Activated CD4-positive, CD25-positive, alpha-beta regulatory T cell treated with anti-CD3 and anti-CD28 coated beads, Interleukin-2, amount 50 U/mL, for 72 hours (primary cell): ENCODE results near the gene C4orf51.
"Not testable (repeated sequence)": the region's sequence is repeated elsewhere in the genome, so short reads cannot be mapped to it uniquely, and the experiment has no call there.

Experiments
- DNase-seq: peaks from one replicate; pipeline ENCODE4 v3.0.0; 2021

Gene C4orf51

GRCh38 chr4:145679991-145680455 is at the start of gene C4orf51:
Gene C4orf51, plus strand, starts transcription at chr4:145680146. Its CDS starts 58 bp downstream, at chr4:145680204.
- no peak for DNase-seq

DNA sequence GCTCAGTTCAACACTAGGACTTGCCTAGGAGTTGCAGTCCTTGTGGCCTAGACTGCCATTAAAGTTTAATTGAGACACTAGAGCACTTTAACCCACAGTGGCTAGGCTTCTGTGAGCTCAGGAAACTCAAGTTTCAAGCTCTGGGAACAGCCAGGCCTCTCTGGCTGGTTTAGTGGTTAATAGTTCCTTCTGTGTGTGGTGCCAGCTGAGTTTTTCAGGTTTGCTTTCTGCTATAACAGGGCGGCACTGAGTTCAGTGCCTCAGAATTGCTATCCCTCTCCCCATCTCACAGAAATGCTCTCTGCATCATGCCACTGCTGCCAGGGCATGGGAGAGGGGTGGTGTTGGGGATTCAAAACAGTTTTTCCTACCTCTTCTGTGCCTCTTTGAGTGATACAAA is 44.8 kb upstream of the C4orf51 start:
- no peak for DNase-seq

DNA sequence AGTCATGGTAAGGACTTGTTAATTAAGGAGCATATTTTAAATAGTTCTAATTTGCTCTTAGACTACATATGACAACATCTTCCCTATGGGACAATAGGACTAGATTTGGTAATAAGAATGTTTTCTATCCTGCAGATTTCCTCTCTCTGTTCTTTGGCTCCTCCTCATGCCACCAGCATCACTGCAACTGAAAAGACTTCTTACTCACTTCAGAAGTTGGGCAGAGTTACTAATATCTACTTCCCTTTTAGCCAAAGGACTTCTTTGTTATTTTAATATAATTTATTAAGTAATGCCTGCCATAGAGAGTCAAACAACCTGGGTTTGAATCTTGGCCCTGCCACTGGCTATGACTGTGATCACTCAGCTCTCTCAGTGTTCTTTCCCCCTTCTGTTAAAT is 44.3 kb upstream of the C4orf51 start:
- DNase-seq: no peak

DNA sequence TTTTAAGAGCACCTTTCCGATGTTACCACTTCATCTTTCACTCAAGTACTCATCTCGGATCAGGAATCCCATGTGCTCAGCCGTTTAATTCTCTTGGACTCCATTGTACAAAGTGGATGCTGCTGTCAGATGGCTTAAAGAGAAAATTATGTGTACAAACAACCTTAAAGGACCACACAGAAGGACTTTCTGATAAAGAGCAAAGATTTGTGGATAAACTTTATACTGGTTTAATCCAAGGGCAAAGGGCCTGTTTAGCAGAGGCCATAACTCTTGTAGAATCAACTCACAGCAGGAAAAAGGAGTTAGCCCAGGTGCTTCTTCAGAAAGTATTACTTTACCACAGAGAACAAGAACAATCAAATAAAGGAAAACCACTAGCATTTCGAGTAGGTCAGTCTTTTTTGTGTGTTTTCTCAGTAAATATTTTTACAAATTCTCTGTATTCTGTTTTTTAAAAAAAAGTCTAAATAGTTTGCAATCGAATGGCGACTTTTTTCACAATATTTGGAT is 40.7 kb upstream of the C4orf51 start:
- no peak for DNase-seq

- not testable (repeated sequence) for DNase-seq
Measured at GRCh38 chr4:145640236-145640635, 39.7 kb upstream of the C4orf51 start.

DNA sequence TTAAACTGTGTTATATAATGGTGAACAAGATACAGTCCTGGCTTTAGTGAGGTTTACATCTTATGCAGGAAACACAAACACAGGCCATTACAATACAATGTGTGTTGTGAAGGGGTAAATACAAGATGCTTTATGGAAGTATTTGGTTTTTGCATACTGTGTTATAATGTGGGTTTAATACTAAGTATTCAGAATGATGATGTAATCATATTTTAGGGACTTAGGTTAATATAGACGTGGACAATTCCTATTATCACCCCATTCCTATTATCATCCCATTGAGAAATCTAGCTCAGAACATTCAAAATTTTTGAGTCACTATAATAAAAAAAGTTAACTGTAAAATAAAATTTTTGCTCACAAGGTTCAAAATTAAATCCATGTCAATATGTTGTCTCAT is 36.7 kb upstream of the C4orf51 start:
- no peak for DNase-seq

DNA sequence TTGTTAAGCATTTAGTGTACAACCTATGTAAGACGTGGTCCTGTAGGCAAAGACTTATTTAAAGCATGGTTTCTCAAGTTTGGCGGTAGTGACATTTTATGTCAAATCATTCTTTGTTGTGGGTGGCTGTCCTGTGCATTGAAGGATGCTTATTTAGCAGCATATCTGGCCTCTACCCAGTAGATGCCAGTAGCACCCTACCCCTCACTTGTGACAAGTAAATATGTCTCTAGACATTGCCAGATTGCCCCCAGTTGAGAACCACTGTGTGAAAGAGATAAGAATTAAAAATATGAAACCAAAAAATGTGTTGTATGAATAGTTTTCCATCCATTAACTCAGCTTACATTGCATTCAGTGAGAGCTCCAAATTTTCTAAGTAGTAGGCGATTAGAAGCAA is 35.2 kb upstream of the C4orf51 start:
- DNase-seq: no peak

DNA sequence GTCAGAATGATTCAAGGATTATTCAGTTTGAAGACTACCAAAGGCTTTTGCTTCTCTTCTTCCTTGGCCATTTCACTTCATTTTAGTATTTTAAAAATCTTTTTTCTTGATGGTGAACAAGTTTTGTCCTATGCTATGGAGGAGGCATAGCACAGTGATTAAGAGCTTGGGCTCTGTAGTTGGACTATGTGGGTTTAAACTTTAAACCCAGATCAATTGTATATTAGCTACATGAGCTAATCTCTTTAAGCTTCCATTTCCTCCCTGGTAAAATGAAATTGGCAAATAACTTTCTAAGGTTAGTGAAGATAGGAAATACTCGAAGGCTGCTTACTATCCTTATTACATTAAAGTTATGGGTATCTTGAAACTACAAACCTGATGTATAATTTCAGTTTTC is 23.8 kb upstream of the C4orf51 start:
- no peak for DNase-seq

- DNase-seq: no peak
Measured at GRCh38 chr4:145660064-145660463, 19.9 kb upstream of the C4orf51 start.

DNA sequence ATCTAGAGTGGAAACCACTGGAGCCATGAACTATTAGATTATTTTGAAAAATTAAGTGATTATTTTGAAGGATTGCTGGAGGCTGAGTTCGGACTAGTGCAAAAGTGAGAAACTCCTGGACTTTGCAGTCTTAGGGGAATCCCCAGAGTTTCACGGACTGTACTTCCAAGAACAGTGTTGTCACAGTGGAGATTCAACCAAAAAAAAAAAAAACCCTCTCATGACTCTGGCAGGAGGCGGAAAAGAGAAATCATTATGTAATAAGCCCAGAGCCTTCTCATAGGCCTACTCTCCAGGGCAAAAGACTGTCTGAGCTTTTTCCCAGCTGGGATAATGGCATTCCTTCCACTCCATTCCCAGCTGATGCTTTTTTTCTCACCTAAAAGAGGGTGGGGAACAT is 16.8 kb upstream of the C4orf51 start:
- no peak for DNase-seq

DNA sequence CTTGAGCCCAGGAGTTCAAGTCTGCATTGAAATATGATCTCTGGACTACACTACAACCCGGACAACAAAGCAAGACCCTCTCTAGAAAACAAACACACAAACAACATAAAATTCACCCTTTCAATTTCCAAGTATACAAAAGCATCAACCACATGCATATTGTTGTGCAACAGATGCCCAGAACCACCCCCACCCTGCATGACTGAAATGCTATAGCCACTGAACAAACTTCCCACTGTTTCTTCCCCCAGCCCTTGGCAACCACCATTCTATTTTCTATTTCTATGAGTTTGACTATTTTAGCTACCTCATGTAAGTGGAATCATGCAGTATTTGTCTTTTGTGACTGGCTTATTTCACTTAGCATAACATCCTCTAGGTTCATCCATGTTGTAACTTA is 14.2 kb upstream of the C4orf51 start:
- DNase-seq: no peak

DNA sequence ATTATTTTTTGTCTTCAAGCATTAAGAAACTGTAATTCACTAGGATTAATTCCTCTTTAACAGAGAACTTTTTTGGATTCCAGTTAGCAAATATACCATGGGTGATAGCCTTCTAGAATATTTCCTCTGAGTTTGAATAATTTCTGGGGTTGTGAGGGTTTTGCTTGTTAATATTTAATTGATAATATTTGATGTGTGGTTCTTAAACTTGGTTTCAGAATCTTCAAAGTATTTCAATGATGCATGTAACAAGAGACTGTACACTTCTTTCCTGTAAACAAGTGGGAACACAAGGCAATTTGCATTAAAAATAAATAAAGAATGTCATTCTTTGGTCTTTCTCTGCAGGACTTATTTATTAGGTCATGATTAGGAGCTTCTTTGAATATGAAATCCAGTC is 9.5 kb upstream of the C4orf51 start:
- DNase-seq: no peak

GRCh38 chr4:145679520-145679919 is 426 bp upstream of the C4orf51 start:
- DNase-seq: no peak

DNA sequence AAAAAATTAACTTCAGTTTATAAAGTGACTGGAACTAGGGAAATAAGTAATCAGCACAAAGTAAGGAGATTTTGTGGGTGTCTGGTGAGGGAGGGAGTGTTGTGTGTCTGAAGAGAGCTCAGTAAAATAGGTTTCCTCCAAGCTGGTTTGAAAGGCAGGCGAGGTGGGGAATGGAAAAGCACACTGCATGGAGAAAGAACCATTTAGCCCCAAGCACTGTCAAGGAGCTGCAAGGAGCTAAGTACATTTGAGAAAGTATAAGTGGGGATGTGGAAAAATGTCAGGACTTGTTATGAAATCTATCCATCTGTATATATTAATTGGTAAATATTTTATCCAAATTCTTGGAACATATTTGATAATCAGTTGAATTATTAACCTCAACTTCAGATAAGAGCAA is 956 bp downstream of the C4orf51 start:
- DNase-seq: no peak

GRCh38 chr4:145681518-145681917 is 1.6 kb downstream of the C4orf51 start:
- DNase-seq: no peak

- DNase-seq: no peak
Measured at GRCh38 chr4:145681956-145682355, 2.0 kb downstream of the C4orf51 start.

GRCh38 chr4:145686991-145687390 is 7.0 kb downstream of the C4orf51 start:
- DNase-seq: no peak

- no peak for DNase-seq
Measured at GRCh38 chr4:145690610-145691009, 10.7 kb downstream of the C4orf51 start.

DNA sequence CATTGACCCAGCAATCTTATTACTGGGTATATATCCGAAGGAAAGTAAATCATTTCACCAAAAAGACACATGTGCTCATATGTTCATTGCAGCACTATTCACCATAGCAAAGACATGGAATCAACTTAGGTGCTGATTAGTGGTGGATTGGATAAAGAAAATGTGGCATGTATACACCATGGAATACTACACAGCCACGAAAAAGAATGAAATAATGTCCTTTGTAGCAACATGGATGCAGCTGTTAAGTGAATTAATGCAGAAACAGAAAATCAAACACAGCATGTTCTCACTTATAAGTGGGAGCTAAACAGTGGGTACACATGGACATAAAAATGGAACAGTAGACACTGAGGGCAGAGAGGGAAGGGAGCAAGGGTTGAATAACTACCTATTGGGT is 11.5 kb downstream of the C4orf51 start:
- DNase-seq: not testable (repeated sequence)

DNA sequence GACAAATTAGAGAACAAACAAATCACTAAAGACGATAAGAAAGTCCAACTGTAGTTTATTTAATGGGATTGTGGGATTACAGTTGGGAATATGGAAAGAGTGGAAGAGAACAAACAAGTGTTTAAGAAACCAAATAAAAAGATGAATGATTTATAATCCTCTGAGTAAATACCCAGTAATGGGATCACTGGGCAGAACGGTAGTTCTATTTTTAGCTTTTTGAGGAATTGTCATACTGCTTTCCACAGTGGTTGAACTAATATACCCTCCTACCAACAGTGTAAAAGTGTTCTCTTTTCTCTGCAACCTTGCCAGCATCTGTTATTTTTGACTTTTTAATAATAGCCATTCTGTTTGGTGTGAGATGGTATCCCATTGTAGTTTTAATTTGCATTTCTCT is 15.0 kb downstream of the C4orf51 start:
- no peak for DNase-seq

GRCh38 chr4:145697332-145697731 is 17.4 kb downstream of the C4orf51 start:
- no peak for DNase-seq

DNA sequence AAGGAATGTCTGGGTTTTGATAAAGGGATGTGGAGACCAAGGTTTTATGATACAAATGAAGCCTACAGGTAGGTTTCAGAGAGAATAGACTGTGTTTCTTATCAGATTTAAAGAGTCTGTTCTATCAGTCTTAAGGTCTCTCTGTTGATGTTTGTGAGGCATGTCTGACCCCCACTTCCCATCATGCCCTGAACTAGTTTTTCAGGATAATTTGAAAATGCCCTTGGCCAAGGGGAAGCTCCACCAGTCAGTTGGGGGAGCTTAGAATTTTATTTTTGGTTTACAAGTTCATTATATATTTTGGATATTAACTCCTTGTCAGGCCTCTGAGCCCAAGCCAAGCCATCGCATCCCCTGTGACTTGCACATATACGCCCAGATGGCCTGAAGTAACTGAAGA is 18.6 kb downstream of the C4orf51 start:
- DNase-seq: no peak

DNA sequence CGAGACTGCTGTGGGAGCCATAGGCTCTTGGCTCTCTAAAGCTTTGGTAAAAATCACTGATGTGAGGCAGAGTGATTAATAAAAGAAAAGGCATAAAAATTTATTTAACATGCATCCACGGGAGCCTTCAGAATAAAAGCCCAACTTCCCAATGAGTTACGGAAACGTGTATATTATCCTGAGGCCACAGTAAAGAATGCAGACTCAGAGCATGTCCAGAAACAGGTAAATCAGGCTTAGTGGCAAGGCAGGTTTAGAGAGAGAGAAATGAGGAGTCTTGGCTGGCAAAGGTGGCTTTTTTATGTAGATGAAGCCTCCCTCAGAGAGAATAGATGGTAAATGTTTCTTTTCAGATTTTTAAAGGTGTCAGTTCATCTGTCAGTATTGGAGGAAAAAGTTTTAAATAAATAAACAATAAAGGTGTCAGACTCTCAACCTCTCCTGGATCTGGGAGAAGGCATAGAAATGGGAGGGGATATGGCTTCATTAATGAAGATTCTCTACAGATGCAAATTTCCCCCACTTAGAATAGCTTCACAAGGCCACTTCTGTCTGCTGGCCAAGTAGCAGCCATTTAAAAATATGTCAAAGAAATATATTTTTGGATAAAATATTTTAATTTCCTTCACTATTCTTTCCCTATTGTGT is 24.0 kb downstream of the C4orf51 start:
- DNase-seq: no peak

DNA sequence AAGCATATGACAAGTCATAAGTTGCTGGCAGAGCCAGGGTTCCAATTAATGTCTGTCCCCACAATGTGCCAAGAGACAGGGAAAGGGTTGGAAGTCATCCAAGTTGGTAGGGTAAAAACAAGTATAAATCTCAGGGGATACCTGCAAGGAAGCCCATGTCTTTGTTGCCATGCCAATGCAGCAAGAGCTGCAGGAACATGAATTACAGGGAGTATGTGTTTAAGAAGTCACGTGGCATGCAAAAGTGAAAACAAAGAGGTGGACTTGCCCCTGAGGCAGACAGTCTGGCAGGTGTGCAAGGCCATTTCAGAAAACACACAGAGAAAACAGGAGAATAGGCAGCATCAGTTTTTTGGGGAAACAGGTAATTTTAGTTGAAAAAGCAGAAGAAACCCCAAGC is 29.4 kb downstream of the C4orf51 start:
- no peak for DNase-seq

DNA sequence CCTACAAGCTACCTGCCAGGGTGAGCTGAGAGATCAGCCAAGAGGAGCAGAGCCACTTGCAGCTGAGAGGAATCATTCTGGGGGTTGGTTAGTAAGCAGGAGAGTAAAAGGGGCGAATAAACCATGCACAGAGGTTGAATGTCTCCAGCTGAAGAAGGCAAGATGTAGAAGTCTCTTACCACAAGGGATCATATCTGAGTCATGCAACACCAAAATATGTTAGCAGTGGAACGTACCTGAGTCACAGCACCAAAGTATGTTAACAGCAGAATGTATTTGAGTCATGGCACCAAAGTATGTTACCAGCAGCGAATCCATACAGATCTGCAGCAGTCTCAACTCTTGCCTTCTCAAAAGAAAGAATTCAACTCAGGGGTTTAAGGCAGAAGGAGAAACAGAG is 29.9 kb downstream of the C4orf51 start:
- DNase-seq: no peak
